GM21447 (cell line): Measurements from ENCODE around the gene CASK.
"Not testable (repeated sequence)": the region's sequence is repeated elsewhere in the genome, so short reads cannot be mapped to it uniquely, and the experiment has no call there.

Experiments
- ATAC-seq: cut with Tn5 transposase; IDR thresholded peaks from one replicate; pipeline ENCODE4 v1.9.1; 2021; ENCODE audit not compliant: unreplicated experiment

Gene CASK

GRCh38 chrX:41522671-41523070 lies 400.7 kb downstream of the CASK start:
- ATAC-seq: no peak

GRCh38 chrX:41522081-41522480 lies 401.3 kb downstream of the CASK start:
- no peak for ATAC-seq

GRCh38 chrX:41519468-41519867 lies 403.9 kb downstream of the CASK start:
- no peak for ATAC-seq

GRCh38 chrX:41518841-41519220 lies 404.5 kb downstream of the CASK start:
- no peak for ATAC-seq

GRCh38 chrX:41518127-41518840 lies 405.1 kb downstream of the CASK start:
- ATAC-seq: no peak

- no peak for ATAC-seq
These were observed 406.2 kb downstream of the CASK start for GRCh38 chrX:41516999-41517765.

- no peak for ATAC-seq
These were observed 406.9 kb downstream of the CASK start for GRCh38 chrX:41516456-41516855.

- no peak for ATAC-seq
These were observed 408.0 kb downstream of the CASK start for GRCh38 chrX:41515376-41515775.

- ATAC-seq: no peak
These were observed 409.2 kb downstream of the CASK start for GRCh38 chrX:41514179-41514578.

GRCh38 chrX:41512853-41513252 lies 410.5 kb downstream of the CASK start:
- not testable (repeated sequence) for ATAC-seq

- peak; percentile 99 for ATAC-seq
These were observed 411.0 kb downstream of the CASK start for GRCh38 chrX:41512394-41512793.

- no peak for ATAC-seq
These were observed 415.4 kb downstream of the CASK start for GRCh38 chrX:41507919-41508318.

- no peak for ATAC-seq
These were observed 421.4 kb downstream of the CASK start for GRCh38 chrX:41502004-41502403.

GRCh38 chrX:41499984-41500383 lies 423.4 kb downstream of the CASK start:
- ATAC-seq: no peak

- ATAC-seq: no peak
These were observed 424.2 kb downstream of the CASK start for GRCh38 chrX:41499195-41499594.

GRCh38 chrX:41491267-41492004 lies 431.9 kb downstream of the CASK start:
- ATAC-seq: no peak

- no peak for ATAC-seq
These were observed 432.9 kb downstream of the CASK start for GRCh38 chrX:41490446-41490845.

GRCh38 chrX:41482154-41482850 lies 441.1 kb downstream of the CASK start:
- ATAC-seq: no peak

GRCh38 chrX:41481264-41482109 lies 441.9 kb downstream of the CASK start:
- ATAC-seq: no peak

- ATAC-seq: no peak
These were observed 442.7 kb downstream of the CASK start for GRCh38 chrX:41480508-41481260.
